Body of pancreas (tissue), 4 donors: ENCODE data around the gene MOB4.

ENCODE experiments used
- POLR2A ChIP-seq, 3 donors: fragments of 450-650 bp; IDR thresholded peaks; one replicate each; pipeline ENCODE4 v1.6.1; 2016; ENCODE audit warnings: antibody characterized with exemption in 3 of 3, mild to moderate bottlenecking in 2 of 3
- TF ChIP-seq, protein P1 (sequence below), 7 experiments: fragments of 450-650 bp in 4 of 7; fragments of 200-600 bp in 3 of 7; sonication (generic) in 3 of 7; IDR thresholded peaks; one replicate each; pipeline ENCODE4 v1.5.1; 2016 to 2019; ENCODE audit warnings: antibody characterized with exemption in 7 of 7

DNA sequence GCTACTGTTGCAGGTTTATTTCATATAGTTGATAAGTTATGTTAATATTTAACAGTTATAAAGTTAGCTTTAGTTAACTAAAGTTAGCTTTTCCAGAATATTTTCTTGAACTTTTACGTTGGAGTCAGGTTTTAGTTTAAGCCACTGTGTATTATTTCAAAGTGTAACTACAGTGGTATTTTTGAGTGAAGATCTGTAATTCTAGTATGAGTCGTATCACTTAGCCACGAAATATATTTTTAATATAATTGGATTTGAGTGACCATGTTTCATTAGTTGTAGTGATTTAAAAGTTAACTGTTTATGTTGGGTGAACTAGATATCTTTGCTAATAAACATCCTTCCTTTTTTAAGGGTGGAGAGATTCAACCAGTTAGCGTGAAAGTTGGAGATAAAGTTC, 13.2 kb upstream of the MOB4 start:
- no peak for TF ChIP-seq POLR2A (IDR thresholded peaks at IDR 0.05)
- TF ChIP-seq, protein P1, sequence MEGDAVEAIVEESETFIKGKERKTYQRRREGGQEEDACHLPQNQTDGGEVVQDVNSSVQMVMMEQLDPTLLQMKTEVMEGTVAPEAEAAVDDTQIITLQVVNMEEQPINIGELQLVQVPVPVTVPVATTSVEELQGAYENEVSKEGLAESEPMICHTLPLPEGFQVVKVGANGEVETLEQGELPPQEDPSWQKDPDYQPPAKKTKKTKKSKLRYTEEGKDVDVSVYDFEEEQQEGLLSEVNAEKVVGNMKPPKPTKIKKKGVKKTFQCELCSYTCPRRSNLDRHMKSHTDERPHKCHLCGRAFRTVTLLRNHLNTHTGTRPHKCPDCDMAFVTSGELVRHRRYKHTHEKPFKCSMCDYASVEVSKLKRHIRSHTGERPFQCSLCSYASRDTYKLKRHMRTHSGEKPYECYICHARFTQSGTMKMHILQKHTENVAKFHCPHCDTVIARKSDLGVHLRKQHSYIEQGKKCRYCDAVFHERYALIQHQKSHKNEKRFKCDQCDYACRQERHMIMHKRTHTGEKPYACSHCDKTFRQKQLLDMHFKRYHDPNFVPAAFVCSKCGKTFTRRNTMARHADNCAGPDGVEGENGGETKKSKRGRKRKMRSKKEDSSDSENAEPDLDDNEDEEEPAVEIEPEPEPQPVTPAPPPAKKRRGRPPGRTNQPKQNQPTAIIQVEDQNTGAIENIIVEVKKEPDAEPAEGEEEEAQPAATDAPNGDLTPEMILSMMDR (IDR thresholded peaks at IDR 0.05), result no peak
